ENCODE results near the gene GADD45G. TPM values are rescaled to one million over a fixed set of nuclear protein-coding genes. Genes with fewer than 3 reads are reported as not detected.

The GADD45G gene
- polyA plus RNA-seq, 2 of the 4 experiments (the other 2 are of a cell fraction): 0.15 to 0.16 TPM

GRCh38 chr9:89640361-89640760, 35.5 kb downstream of the GADD45G start (continued):
- TF ChIP-seq RFX5 (IDR thresholded peaks at IDR 0.05): no peak
- no peak for TF ChIP-seq ZFP36 (IDR thresholded peaks at IDR 0.05; ENCODE audit: borderline replicate concordance, partially characterized antibody)

GRCh38 chr9:89640801-89641200, 36.0 kb downstream of the GADD45G start:
- TF ChIP-seq HDAC2 (IDR thresholded peaks at IDR 0.05): no peak
- TF ChIP-seq, protein P1, sequence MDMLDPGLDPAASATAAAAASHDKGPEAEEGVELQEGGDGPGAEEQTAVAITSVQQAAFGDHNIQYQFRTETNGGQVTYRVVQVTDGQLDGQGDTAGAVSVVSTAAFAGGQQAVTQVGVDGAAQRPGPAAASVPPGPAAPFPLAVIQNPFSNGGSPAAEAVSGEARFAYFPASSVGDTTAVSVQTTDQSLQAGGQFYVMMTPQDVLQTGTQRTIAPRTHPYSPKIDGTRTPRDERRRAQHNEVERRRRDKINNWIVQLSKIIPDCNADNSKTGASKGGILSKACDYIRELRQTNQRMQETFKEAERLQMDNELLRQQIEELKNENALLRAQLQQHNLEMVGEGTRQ (IDR thresholded peaks at IDR 0.05): no peak
- TF ChIP-seq HOXA7 (CRISPR knock-in tag; IDR thresholded peaks at IDR 0.05): no peak
- no peak for ATAC-seq
- Histone ChIP-seq H3K9me3 (no peaks in the 10 kb centered on the region), H3K27ac (no peak overlapping the region), H3K4me2 (no peak overlapping the region), H3K4me3 (no peak overlapping the region), H3K4me1 (no peaks in the 10 kb centered on the region)
- 58% methylated on average over 6 of the region's 8 CpGs for WGBS (ENCODE audit: missing lambda C conversion rate)
- CTCF ChIA-PET: no interaction called here
- POLR2A ChIA-PET: no interaction called here
- no peak for FAIRE-seq
- no peak for DNase-seq (ENCODE audit: low read depth in 1 of 2, low spot score in 1 of 2)

DNA sequence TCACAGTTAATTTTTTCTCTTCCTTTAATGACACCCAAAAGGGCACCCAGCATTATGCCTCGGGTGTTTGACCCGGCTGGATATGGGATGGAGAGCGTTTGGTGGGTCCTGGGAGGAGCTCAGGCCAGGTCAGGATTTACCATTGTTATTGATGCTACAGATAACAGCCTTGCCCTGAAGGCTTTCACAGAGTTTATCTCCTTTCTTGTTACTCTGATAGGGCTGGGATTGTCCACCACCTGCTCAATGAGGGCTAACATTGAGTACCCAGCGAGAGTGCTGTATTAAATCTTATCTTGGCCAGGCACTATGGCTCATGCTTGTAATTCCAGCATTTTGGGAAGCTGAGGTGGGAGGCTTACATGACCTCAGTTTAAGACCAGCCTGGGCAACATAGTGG, 37.2 kb downstream of the GADD45G start:
- H3K4me2 ChIP-seq: no peak overlapping the region
- no peak overlapping the region for H3K4me3 ChIP-seq
- FAIRE-seq (no peak), DNase-seq (ENCODE audit: low read depth in 1 of 2, low spot score in 1 of 2) (no peak), ATAC-seq (no peak)
- ChIA-PET POLR2A (no interaction called here), CTCF (interaction anchor here (0.9 kb wide), 1 partner anchor 8 kb away, joined by 3 read pairs; no protein-coding TSS in a partner anchor)
- no peaks in the 10 kb centered on the region for H3K4me1 ChIP-seq
- no peaks in the 10 kb centered on the region for H3K9me3 ChIP-seq
- H3K27ac ChIP-seq: no peak overlapping the region
- TF ChIP-seq CBX2 (IDR thresholded peaks at IDR 0.05; ENCODE audit: borderline replicate concordance, low read depth) (no peak), NR3C1 (IDR thresholded peaks at IDR 0.05) (no peak), E2F6 (IDR thresholded peaks at IDR 0.05; ENCODE audit: borderline replicate concordance, low read depth) (no peak), CTCF (IDR thresholded peaks at IDR 0.05) (no peak), PHF8 (IDR thresholded peaks at IDR 0.05; ENCODE audit: borderline replicate concordance, low read depth) (no peak), EP300 (IDR thresholded peaks at IDR 0.05) (no peak), NPAS2 (CRISPR knock-in tag; IDR thresholded peaks at IDR 0.05; ENCODE audit: borderline replicate concordance) (no peak), RARB (CRISPR knock-in tag; IDR thresholded peaks at IDR 0.05) (no peak), NFE2L2 (conservative IDR thresholded peaks at IDR 0.05; ENCODE audit: low read length) (no peak), TP53 (CRISPR knock-in tag; IDR thresholded peaks at IDR 0.05) (no peak), ZNF302 (CRISPR knock-in tag; IDR thresholded peaks at IDR 0.05) (no peak), HEYL (CRISPR knock-in tag; IDR thresholded peaks at IDR 0.05) (no peak), PBX3 (IDR thresholded peaks at IDR 0.05) (no peak)
- TF ChIP-seq, protein P2, sequence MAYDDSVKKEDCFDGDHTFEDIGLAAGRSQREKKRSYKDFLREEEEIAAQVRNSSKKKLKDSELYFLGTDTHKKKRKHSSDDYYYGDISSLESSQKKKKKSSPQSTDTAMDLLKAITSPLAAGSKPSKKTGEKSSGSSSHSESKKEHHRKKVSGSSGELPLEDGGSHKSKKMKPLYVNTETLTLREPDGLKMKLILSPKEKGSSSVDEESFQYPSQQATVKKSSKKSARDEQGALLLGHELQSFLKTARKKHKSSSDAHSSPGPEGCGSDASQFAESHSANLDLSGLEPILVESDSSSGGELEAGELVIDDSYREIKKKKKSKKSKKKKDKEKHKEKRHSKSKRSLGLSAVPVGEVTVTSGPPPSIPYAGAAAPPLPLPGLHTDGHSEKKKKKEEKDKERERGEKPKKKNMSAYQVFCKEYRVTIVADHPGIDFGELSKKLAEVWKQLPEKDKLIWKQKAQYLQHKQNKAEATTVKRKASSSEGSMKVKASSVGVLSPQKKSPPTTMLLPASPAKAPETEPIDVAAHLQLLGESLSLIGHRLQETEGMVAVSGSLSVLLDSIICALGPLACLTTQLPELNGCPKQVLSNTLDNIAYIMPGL (CRISPR knock-in tag; IDR thresholded peaks at IDR 0.05; ENCODE audit: borderline replicate concordance): no peak
- 30% methylated on average over 4 of the region's 4 CpGs for WGBS (ENCODE audit: missing lambda C conversion rate)

All from A549 (cell line).